ENCODE data around the gene PTX4.

The PTX4 gene

GRCh38 chr16:1436731-1437355 lies 51.9 kb downstream of the PTX4 start:
- no peak for TF ChIP-seq CTCF (IDR thresholded peaks at IDR 0.05; ENCODE audit: insufficient read depth, low read depth, low read length, missing control alignments)
- DNase-seq (ENCODE audit: low read depth), result no peak
- H3K4me3 ChIP-seq (ENCODE audit: low read length), result no peak overlapping the region

DNA sequence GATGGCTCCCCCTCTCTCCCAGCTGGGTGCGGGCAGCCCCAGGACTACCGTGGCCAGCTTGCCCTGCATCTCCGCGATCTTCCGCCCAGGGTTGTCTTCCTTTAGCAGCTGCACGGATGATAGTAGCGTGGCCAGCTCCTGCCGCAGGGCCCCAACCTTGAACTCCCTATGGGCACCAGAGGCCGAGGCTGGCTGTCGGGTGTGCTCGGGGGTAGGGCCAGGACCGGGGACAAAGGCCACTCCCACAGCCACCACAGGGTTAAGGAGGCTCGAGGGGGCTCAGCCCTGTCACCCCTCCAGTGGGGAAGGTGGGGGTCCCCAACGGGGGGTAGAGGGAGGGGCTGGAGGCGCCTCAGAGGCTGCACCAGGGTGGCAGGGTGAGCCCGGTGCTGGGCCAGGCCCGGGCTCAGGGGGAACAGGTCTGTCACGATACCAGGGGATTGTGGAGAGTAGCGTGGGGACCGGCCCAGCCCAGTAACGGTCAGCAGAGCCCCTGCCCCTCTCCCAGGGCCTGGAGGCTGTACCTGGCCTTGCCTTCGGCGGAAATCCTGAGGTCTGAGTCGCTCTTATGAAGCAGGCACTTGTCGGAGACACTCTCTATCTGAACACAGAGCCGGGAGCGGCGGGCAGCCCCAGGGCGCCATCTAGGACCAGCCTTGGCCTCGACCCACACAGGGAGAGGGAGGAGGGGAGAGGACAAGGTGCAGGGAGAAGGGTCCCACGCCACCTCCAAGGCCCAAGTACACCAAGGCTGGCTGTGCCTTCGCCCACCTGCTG lies 52.6 kb downstream of the PTX4 start:
- H3K4me3 ChIP-seq (ENCODE audit: low read length), result no peak overlapping the region
- TF ChIP-seq CTCF (IDR thresholded peaks at IDR 0.05; ENCODE audit: insufficient read depth, low read depth, low read length, missing control alignments), result no peak
- no peak for DNase-seq (ENCODE audit: low read depth)
